ENCODE measurements around the gene TTC3.

TTC3 gene

GRCh38 chr21:37036177-37036576, 36.9 kb upstream of the TTC3 start:
- no peak for DNase-seq (ENCODE audit: low read depth)
- H3K4me3 ChIP-seq (ENCODE audit: low read depth, low read length): no peak overlapping the region
- no peak for TF ChIP-seq CTCF (IDR thresholded peaks at IDR 0.05; ENCODE audit: low read depth, low read length, missing control alignments)

- TF ChIP-seq CTCF (IDR thresholded peaks at IDR 0.05; ENCODE audit: low read depth, low read length, missing control alignments): no peak
- no peak for DNase-seq (ENCODE audit: low read depth)
- H3K4me3 ChIP-seq (ENCODE audit: low read depth, low read length): no peak overlapping the region
These were observed 33.5 kb upstream of the TTC3 start for GRCh38 chr21:37039411-37040075.

- no peak for TF ChIP-seq CTCF (IDR thresholded peaks at IDR 0.05; ENCODE audit: low read depth, low read length, missing control alignments)
- no peak for DNase-seq (ENCODE audit: low read depth)
- H3K4me3 ChIP-seq (ENCODE audit: low read depth, low read length): no peak overlapping the region
These were observed 32.8 kb upstream of the TTC3 start for GRCh38 chr21:37040212-37040611.

- TF ChIP-seq CTCF (IDR thresholded peaks at IDR 0.05; ENCODE audit: low read depth, low read length, missing control alignments): no peak
- H3K4me3 ChIP-seq (ENCODE audit: low read depth, low read length): no peak overlapping the region
- DNase-seq (ENCODE audit: low read depth): no peak
These were observed 31.3 kb upstream of the TTC3 start for GRCh38 chr21:37041706-37042271.

- no peak overlapping the region for H3K4me3 ChIP-seq (ENCODE audit: low read depth, low read length)
- no peak for TF ChIP-seq CTCF (IDR thresholded peaks at IDR 0.05; ENCODE audit: low read depth, low read length, missing control alignments)
- no peak for DNase-seq (ENCODE audit: low read depth)
These were observed 29.2 kb upstream of the TTC3 start for GRCh38 chr21:37043818-37044217.

- no peak for TF ChIP-seq CTCF (IDR thresholded peaks at IDR 0.05; ENCODE audit: low read depth, low read length, missing control alignments)
- H3K4me3 ChIP-seq (ENCODE audit: low read depth, low read length): no peak overlapping the region
- DNase-seq (ENCODE audit: low read depth): no peak
These were observed 28.4 kb upstream of the TTC3 start for GRCh38 chr21:37044643-37045042.

- no peak for DNase-seq (ENCODE audit: low read depth)
- TF ChIP-seq CTCF (IDR thresholded peaks at IDR 0.05; ENCODE audit: low read depth, low read length, missing control alignments): no peak
- no peak overlapping the region for H3K4me3 ChIP-seq (ENCODE audit: low read depth, low read length)
These were observed 27.9 kb upstream of the TTC3 start for GRCh38 chr21:37045149-37045548.
